ENCODE data around the gene GRPEL1. TPM values are rescaled to one million over a fixed set of nuclear protein-coding genes. Genes with fewer than 3 reads are reported as not detected.

The GRPEL1 gene
- total RNA-seq, 1 experiment from 2014 or later, result 80.1 TPM

DNA sequence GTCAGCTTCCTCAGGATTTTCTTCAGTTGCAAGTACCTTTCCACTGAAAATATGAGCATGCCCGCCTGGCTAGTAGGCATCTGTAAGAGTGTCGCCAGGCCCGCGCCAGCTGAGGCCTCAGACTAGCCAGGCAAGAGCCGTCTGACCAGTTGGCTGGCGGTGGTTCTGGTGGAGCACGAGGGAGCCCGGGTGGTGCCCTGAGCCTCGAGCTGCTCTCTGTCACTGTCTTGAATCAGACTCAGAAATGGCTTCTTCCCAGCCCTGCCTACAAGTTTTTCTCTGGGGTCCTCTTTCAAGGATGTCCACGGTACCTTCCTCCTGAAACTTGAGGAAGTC is 11.9 kb downstream of the GRPEL1 start:
- no peak overlapping the region for H3K4me3 ChIP-seq (replicated peaks in 1 of 2; ENCODE audit: low read depth in 1 of 2, low read length in 2 of 2)
- no peaks in the 10 kb centered on the region for H3K4me1 ChIP-seq (ENCODE audit: control insufficient read depth in 1 of 2, insufficient read depth in 2 of 2, low read length in 2 of 2)
- DNase-seq (ENCODE audit: low read depth, low spot score), result no peak
- H3K9me3 ChIP-seq (ENCODE audit: control insufficient read depth in 1 of 2, insufficient read depth in 1 of 2, low read depth in 1 of 2, low read length in 2 of 2), result no peaks in the 10 kb centered on the region
- ChIA-PET POLR2A (interaction anchor here (1.7 kb wide), 1 partner anchor 12 kb away, joined by 7 read pairs; the partner anchor contains the start of gene GRPEL1), RAD21 (ENCODE audit: low non-redundant PET in 1 of 2, low total read pairs in 2 of 2, uncharacterized antibody in 2 of 2, unreplicated experiment in 2 of 2) (no interaction called here), CTCF (no interaction called here)
- no peak for TF ChIP-seq POLR2A (IDR thresholded peaks at IDR 0.05; ENCODE audit: borderline replicate concordance, extremely low read depth, insufficient read depth, insufficient read length)
- TF ChIP-seq JUND (IDR thresholded peaks at IDR 0.05), result no peak
- TF ChIP-seq FOSL1 (IDR thresholded peaks at IDR 0.05; ENCODE audit: low read depth), result no peak
- H3K9ac ChIP-seq (ENCODE audit: low read length), result no peak overlapping the region
- H2AFZ ChIP-seq (ENCODE audit: low read depth, low read length, poor library complexity, severe bottlenecking), result no peak overlapping the region
- H4K20me1 ChIP-seq (ENCODE audit: insufficient read depth), result no peaks in the 10 kb centered on the region
- H3K27me3 ChIP-seq (ENCODE audit: insufficient read depth, low read length), result no peaks in the 10 kb centered on the region
- H3K9me2 ChIP-seq (ENCODE audit: insufficient read depth), result no peaks in the 10 kb centered on the region
- no peak overlapping the region for H3K27ac ChIP-seq (ENCODE audit: low read depth, low read length)
- H3K79me2 ChIP-seq (ENCODE audit: insufficient read depth, low read length), result peaks cover 10% of the 10 kb centered on the region; the same call in 1 of the 2 replicates
- ATAC-seq, result no peak
- no peak overlapping the region for H3K4me2 ChIP-seq (ENCODE audit: low read length)
- intact Hi-C loops (cut with micrococcal nuclease), result no loop called here
- H3K36me3 ChIP-seq (ENCODE audit: control insufficient read depth in 1 of 2, insufficient read depth in 2 of 2, low read length in 2 of 2), result peaks cover 18 to 29% of the 10 kb centered on the region in 2 experiments; a peak in 3 of 4 replicates
- BruUV-seq (replicated peaks), result no TSS peak

GRCh38 chr4:7055111-7055989 is 12.5 kb downstream of the GRPEL1 start:
- Histone ChIP-seq H3K9me2 (ENCODE audit: insufficient read depth) (no peaks in the 10 kb centered on the region), H3K27me3 (ENCODE audit: insufficient read depth, low read length) (no peaks in the 10 kb centered on the region), H3K9ac (ENCODE audit: low read length) (no peak overlapping the region), H3K4me3 (replicated peaks in 1 of 2; ENCODE audit: low read depth in 1 of 2, low read length in 2 of 2) (no peak overlapping the region), H3K27ac (ENCODE audit: low read depth, low read length) (no peak overlapping the region), H3K9me3 (ENCODE audit: control insufficient read depth in 1 of 2, insufficient read depth in 1 of 2, low read depth in 1 of 2, low read length in 2 of 2) (no peaks in the 10 kb centered on the region), H4K20me1 (ENCODE audit: insufficient read depth) (no peaks in the 10 kb centered on the region), H3K4me2 (ENCODE audit: low read length) (no peak overlapping the region), H3K36me3 (ENCODE audit: control insufficient read depth in 1 of 2, insufficient read depth in 2 of 2, low read length in 2 of 2) (peaks cover 15 to 23% of the 10 kb centered on the region in 2 experiments; a peak in 3 of 4 replicates), H3K79me2 (ENCODE audit: insufficient read depth, low read length) (peaks cover 7% of the 10 kb centered on the region; the same call in 1 of the 2 replicates), H3K4me1 (ENCODE audit: control insufficient read depth in 1 of 2, insufficient read depth in 2 of 2, low read length in 2 of 2) (no peaks in the 10 kb centered on the region), H2AFZ (ENCODE audit: low read depth, low read length, poor library complexity, severe bottlenecking) (no peak overlapping the region)
- RAD21 ChIA-PET (ENCODE audit: low non-redundant PET in 1 of 2, low total read pairs in 2 of 2, uncharacterized antibody in 2 of 2, unreplicated experiment in 2 of 2), result no interaction called here
- no TSS peak for BruUV-seq (replicated peaks)
- intact Hi-C loops (cut with micrococcal nuclease), result no loop called here
- DNase-seq (ENCODE audit: low read depth, low spot score), result no peak
- CTCF ChIA-PET, result no interaction called here
- TF ChIP-seq FOSL1 (IDR thresholded peaks at IDR 0.05; ENCODE audit: low read depth), result no peak
- TF ChIP-seq JUND (IDR thresholded peaks at IDR 0.05), result no peak
- no peak for TF ChIP-seq EGR1 (IDR thresholded peaks at IDR 0.05; ENCODE audit: low read depth)
- no peak for TF ChIP-seq TCF7L2 (IDR thresholded peaks at IDR 0.05; ENCODE audit: borderline replicate concordance, extremely low read depth, insufficient read depth, insufficient read length)
- TF ChIP-seq ELF1 (IDR thresholded peaks at IDR 0.05; ENCODE audit: borderline replicate concordance, low read depth), result no peak
- TF ChIP-seq CBX3 (IDR thresholded peaks at IDR 0.05; ENCODE audit: low read depth), result no peak
- TF ChIP-seq SIN3A (IDR thresholded peaks at IDR 0.05; ENCODE audit: low read depth), result no peak
- no peak for TF ChIP-seq ZNF274 (IDR thresholded peaks at IDR 0.05; ENCODE audit: low read depth, low read length)
- no peak for TF ChIP-seq POLR2A (IDR thresholded peaks at IDR 0.05; ENCODE audit: borderline replicate concordance, extremely low read depth, insufficient read depth, insufficient read length)
- TF ChIP-seq YY1 (IDR thresholded peaks at IDR 0.05; ENCODE audit: extremely low read depth, insufficient replicate concordance, low read depth, low read length), result no peak
- no peak for TF ChIP-seq EZH2 (IDR thresholded peaks at IDR 0.05)
- TF ChIP-seq POLR2AphosphoS5 (IDR thresholded peaks at IDR 0.05; ENCODE audit: low read depth, low read length), result no peak
- TF ChIP-seq, protein P1, sequence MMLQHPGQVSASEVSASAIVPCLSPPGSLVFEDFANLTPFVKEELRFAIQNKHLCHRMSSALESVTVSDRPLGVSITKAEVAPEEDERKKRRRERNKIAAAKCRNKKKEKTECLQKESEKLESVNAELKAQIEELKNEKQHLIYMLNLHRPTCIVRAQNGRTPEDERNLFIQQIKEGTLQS (IDR thresholded peaks at IDR 0.05), result no peak
- TF ChIP-seq SP1 (IDR thresholded peaks at IDR 0.05; ENCODE audit: low read depth), result no peak
- TF ChIP-seq, protein P2, sequence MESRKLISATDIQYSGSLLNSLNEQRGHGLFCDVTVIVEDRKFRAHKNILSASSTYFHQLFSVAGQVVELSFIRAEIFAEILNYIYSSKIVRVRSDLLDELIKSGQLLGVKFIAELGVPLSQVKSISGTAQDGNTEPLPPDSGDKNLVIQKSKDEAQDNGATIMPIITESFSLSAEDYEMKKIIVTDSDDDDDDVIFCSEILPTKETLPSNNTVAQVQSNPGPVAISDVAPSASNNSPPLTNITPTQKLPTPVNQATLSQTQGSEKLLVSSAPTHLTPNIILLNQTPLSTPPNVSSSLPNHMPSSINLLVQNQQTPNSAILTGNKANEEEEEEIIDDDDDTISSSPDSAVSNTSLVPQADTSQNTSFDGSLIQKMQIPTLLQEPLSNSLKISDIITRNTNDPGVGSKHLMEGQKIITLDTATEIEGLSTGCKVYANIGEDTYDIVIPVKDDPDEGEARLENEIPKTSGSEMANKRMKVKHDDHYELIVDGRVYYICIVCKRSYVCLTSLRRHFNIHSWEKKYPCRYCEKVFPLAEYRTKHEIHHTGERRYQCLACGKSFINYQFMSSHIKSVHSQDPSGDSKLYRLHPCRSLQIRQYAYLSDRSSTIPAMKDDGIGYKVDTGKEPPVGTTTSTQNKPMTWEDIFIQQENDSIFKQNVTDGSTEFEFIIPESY (IDR thresholded peaks at IDR 0.05; ENCODE audit: extremely low read depth, insufficient replicate concordance, low read length), result no peak
- no peak for TF ChIP-seq SRF (IDR thresholded peaks at IDR 0.05; ENCODE audit: low read depth)
- no peak for TF ChIP-seq ZFX (IDR thresholded peaks at IDR 0.05)
- no peak for ATAC-seq
- POLR2A ChIA-PET, result no interaction called here

Data from HCT116 (cell line).